Lower lobe of right lung (tissue), 2 donors: ENCODE results near the gene CYP27B1. TPM values are rescaled to one million over a fixed set of nuclear protein-coding genes. Genes with fewer than 3 reads are reported as not detected.

Experiments
- ATAC-seq, 2 donors: fragments of 200-7000 bp; cut with Tn5 transposase; one replicate each; pipeline ENCODE4 v1.9.1; 2020 to 2022; ENCODE audit warnings: mild to moderate bottlenecking in 2 of 2, moderate library complexity in 2 of 2
- DNase-seq: peaks from one replicate; pipeline ENCODE4 v3.0.0-alpha.2; 2020
- H3K27ac ChIP-seq: fragments of 200-600 bp; one replicate; pipeline ENCODE4 v1.8.0; 2022
- H3K27me3 ChIP-seq: fragments of 200-600 bp; one replicate; pipeline ENCODE4 v1.8.0; 2022; ENCODE audit warnings: low read depth
- H3K36me3 ChIP-seq: fragments of 200-600 bp; one replicate; pipeline ENCODE4 v1.8.0; 2022; ENCODE audit warnings: mild to moderate bottlenecking
- H3K4me1 ChIP-seq: fragments of 200-600 bp; one replicate; pipeline ENCODE4 v1.8.0; 2022
- H3K4me3 ChIP-seq: fragments of 200-600 bp; one replicate; pipeline ENCODE4 v1.8.0; 2022; ENCODE audit warnings: mild to moderate bottlenecking
- H3K9me3 ChIP-seq: fragments of 200-600 bp; one replicate; pipeline ENCODE4 v1.8.0; 2022
- intact Hi-C: fragments of 100-400 bp; cut with DNase I; formaldehyde crosslinking; loops from one replicate; pipeline ENCODE4 v1.11.0; 2022
- total RNA-seq: library from RNA; stranded (reverse); fragmentation: NEBNext Ultra II Directional; extraction: Animal tissue kit (Norgen Biotek cat#: 25700); gene quantifications from one replicate; pipeline ENCODE4 v1.2.1, GENCODE V29; 2021
- TF ChIP-seq, protein P1 (sequence below): fragments of 200-600 bp; IDR thresholded peaks from one replicate; pipeline ENCODE4 v1.8.0; 2022; ENCODE audit warnings: antibody characterized with exemption, mild to moderate bottlenecking
- donor health status: DM: no; HTN: yes; CAD: no; lungs with severe emphysema.

The CYP27B1 gene
- total RNA-seq, 1 donor from 2014 or later, result 1.1 TPM

DNA sequence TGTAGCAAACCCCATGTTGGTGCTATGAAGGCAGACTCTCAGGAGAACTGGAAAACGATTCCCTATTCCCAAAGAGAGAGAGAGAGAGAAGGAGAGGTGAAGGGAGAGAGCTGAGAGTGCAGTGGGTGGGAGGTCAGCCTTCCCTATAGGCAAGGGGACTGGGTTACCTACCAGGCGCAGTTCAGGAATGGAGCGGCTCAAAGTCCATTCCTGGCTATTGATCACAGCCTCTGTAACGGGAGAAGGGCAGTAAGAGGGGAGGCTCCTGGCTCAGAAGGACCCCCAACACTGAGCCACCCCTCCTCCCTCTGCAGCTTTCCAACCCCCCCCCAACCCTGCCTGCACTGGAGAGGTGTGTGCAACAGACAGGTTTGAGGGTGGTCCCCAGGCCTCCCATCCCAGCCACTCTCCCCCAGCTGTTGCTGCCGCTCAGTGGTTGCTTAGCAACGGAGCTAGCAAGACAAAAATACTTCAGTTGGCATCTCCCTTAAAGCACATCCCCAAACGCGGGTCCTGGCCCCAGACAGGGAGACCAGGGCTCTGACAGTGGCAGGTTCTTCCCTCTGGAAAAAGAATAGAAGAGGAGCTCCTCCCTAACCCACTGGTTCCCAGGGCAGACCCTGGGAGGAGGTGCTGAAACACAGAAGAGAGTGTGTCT, 31.6 kb downstream of the CYP27B1 start:
- H3K4me3 ChIP-seq, result no peak overlapping the region
- no peak overlapping the region for H3K27ac ChIP-seq
- no peak for DNase-seq
- no peak for ATAC-seq
- H3K4me1 ChIP-seq, result peaks cover 36% of the 10 kb centered on the region
- TF ChIP-seq, protein P1, sequence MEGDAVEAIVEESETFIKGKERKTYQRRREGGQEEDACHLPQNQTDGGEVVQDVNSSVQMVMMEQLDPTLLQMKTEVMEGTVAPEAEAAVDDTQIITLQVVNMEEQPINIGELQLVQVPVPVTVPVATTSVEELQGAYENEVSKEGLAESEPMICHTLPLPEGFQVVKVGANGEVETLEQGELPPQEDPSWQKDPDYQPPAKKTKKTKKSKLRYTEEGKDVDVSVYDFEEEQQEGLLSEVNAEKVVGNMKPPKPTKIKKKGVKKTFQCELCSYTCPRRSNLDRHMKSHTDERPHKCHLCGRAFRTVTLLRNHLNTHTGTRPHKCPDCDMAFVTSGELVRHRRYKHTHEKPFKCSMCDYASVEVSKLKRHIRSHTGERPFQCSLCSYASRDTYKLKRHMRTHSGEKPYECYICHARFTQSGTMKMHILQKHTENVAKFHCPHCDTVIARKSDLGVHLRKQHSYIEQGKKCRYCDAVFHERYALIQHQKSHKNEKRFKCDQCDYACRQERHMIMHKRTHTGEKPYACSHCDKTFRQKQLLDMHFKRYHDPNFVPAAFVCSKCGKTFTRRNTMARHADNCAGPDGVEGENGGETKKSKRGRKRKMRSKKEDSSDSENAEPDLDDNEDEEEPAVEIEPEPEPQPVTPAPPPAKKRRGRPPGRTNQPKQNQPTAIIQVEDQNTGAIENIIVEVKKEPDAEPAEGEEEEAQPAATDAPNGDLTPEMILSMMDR, result no peak
- peaks cover 66% of the 10 kb centered on the region for H3K27me3 ChIP-seq
- H3K9me3 ChIP-seq, result no peaks in the 10 kb centered on the region
- intact Hi-C loops, result no loop called here
- H3K36me3 ChIP-seq, result peaks cover 9% of the 10 kb centered on the region

DNA sequence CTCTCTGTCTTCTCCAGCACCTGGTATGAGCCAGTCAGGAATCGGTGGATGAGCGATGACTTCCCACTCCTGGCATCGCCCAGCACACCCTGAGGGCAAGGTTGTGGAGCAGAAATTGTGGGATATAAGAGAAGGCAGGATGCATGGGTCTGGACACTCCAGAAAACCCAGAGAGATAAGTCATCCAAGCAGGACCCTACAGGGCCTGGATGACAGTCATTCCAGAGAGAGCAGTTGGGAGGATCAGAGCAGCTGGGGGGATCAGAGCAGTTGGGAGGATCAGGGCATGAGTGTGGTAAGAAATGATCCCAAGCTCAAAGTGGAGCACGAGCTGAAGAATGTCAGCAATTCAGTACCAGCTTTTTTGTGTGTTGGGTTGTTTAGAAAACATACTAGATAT, 32.3 kb downstream of the CYP27B1 start:
- ATAC-seq (no peak), DNase-seq (no peak)
- TF ChIP-seq, protein P1, result no peak
- Histone ChIP-seq H3K9me3 (no peaks in the 10 kb centered on the region), H3K36me3 (peaks cover 9% of the 10 kb centered on the region), H3K4me3 (no peak overlapping the region), H3K27me3 (peaks cover 64% of the 10 kb centered on the region), H3K27ac (no peak overlapping the region), H3K4me1 (peaks cover 36% of the 10 kb centered on the region)
- intact Hi-C loops, result no loop called here

DNA sequence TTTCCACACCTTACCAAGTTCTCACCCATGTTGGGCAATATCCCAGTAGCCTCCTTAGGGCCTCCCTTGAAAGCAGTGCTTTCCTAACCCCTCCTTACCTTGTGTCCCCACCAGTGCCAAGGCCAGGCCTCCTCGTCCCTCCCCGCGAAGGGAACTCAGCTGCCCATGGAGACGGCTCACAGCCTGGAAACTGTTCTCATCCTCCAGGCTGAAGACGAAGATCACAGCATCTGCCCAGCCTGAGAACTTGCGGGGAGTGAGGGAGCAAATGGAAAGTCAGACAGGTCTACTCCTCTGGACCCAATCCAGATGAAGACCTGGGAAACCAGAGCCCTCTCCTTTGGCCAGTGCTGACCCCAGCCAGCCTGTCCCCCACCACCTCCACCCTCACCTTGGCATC, 33.0 kb downstream of the CYP27B1 start:
- ATAC-seq, result no peak
- intact Hi-C loops, result no loop called here
- peaks cover 59% of the 10 kb centered on the region for H3K27me3 ChIP-seq

DNA sequence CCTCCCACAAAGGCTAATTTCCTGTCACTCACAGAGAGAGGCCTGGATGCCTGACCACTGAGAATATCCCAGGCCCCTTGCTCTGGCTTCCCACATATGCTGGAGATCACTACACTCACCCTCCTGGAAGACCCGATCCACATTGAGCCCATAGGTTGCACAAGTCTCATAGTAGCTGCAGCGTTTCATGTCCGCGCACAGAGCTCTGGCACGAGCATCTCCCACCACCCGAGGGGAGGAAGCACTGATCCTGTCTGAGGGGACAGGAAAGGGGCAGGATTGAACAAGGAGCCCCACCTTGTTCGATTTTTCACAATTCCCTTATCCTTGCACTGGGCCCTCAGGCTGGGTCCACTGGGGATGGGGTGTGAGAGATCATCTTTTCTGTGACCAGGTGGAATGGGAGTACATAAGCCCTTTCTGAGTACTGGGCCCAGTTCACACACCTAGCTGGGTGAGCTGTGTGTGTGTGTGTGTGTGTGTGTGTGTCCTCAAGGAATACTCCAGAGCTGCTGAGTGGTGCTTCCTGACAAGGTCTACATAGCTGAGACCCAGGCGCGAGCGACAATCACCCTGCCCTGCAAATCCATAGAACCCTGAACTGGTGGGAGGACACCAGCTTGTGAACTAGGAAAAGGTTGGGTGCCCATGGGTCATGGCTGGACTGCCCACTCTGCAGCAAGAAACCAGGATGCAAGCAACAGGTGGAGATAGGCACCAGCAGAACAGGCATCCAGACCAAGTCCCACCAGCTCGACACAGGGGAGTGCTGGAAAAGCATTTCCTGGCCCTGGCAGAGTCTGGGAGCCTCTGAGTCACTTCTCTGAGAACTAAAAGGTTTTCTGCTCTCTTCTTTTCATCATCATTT, 33.9 kb downstream of the CYP27B1 start:
- Histone ChIP-seq H3K27ac (no peak overlapping the region), H3K27me3 (peaks cover 51% of the 10 kb centered on the region), H3K36me3 (peaks cover 9% of the 10 kb centered on the region), H3K4me3 (no peak overlapping the region), H3K9me3 (no peaks in the 10 kb centered on the region), H3K4me1 (peaks cover 25% of the 10 kb centered on the region)
- intact Hi-C loops, result no loop called here
- ATAC-seq (no peak), DNase-seq (no peak)
- TF ChIP-seq, protein P1, result no peak

More for the DNA sequence above, 33.0 kb downstream of the CYP27B1 start:
- H3K4me1 ChIP-seq, result peaks cover 30% of the 10 kb centered on the region
- no peak overlapping the region for H3K27ac ChIP-seq
- TF ChIP-seq, protein P1, result no peak
- no peaks in the 10 kb centered on the region for H3K9me3 ChIP-seq
- no peak overlapping the region for H3K4me3 ChIP-seq
- H3K36me3 ChIP-seq, result peaks cover 9% of the 10 kb centered on the region
- no peak for DNase-seq

DNA sequence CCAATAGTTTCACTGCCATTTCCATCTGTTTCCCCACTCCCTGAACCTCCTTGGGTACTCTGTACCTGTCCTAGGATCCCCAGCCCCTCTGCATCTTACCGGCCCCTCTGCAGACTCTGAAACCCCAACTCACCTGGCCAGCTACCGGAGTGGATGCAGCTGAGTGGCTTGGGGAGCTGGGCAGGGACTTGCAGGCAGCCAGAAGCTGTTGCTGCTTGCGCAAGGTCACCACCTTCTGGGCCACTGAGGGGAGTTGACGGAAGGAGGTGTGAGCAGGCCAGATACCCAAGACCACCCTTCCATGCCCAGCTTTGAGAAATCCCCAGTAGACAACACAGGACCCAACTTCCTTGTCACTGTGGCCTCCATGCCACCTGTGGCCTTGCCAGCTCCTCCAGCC, 34.6 kb downstream of the CYP27B1 start:
- TF ChIP-seq, protein P1, result no peak
- peaks cover 44% of the 10 kb centered on the region for H3K27me3 ChIP-seq
- DNase-seq, result no peak
- no peak overlapping the region for H3K27ac ChIP-seq
- H3K36me3 ChIP-seq, result peaks cover 9% of the 10 kb centered on the region
- no peaks in the 10 kb centered on the region for H3K9me3 ChIP-seq
- peaks cover 18% of the 10 kb centered on the region for H3K4me1 ChIP-seq
- ATAC-seq, result no peak
- intact Hi-C loops, result no loop called here
- H3K4me3 ChIP-seq, result no peak overlapping the region
